Measurements from ENCODE around the gene OR4C3. TPM values are rescaled to one million over a fixed set of nuclear protein-coding genes. Genes with fewer than 3 reads are reported as not detected.

The OR4C3 gene
- not detected in 2 replicates for total RNA-seq

DNA sequence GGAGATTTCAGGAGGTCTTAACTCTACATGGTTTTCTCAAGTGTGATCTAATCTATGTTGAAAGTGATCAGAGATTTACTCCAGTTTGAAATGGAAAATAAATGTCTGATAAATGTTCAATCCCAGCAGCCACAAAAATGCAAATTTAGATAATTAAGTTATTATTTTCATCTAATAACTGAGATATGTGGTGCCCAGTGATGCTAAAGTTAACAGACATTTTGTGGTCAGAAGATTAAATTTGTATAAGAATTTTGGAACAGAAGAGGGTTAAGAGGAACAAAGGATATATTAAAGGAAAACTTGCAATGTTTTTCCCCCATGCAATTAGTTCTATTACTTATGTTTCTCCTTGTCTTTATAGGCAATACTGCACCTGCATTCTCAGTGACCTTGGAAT lies at the start of gene OR4C3:
TSS of gene OR4C3 (plus strand) at position 301 of the 400 bp plus-strand sequence. CDS start 102 bp downstream, outside the sequence.

DNA sequence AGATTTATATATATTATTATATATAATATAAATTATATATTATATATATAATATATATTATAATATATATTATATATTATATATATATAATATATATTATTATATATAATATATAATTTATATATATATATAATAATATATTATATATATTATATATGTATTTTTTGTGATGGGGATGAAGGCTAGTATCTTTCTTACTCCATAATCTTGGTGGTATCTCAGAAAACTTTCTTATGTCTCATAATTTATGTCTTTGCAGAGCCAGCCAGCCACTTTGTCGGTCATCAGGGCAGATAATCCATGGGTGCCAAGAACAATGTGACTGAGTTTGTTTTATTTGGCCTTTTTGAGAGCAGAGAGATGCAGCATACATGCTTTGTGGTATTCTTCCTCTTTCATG lies 18.8 kb upstream of the OR4C3 start, which contains the start of gene OR4S1:
TSS of gene OR4S1 (plus strand) at position 301 of the 400 bp plus-strand sequence. CDS start at position 301, 0 bp downstream.

GRCh38 chr11:48366365-48366764 lies 41.6 kb downstream of the OR4C3 start, which contains the start of gene OR4C5:
OR4C5 (minus strand) TSS chr11:48366465; CDS start chr11:48366465, 0 bp downstream.

Other genes with a start within 250 kb of the OR4C3 start
- not detected in 2 replicates for gene OR4B1, start 108.1 kb upstream of the OR4C3 start, total RNA-seq
- not detected in 2 replicates for gene OR4X2, start 79.8 kb upstream of the OR4C3 start, total RNA-seq
- not detected in 2 replicates for gene OR4X1, start 61.1 kb upstream of the OR4C3 start, total RNA-seq
- gene OR4S1, start 18.7 kb upstream of the OR4C3 start, total RNA-seq = not detected in 2 replicates
- not detected in 2 replicates for gene OR4C5, start 41.5 kb downstream of the OR4C3 start, total RNA-seq
- gene OR4A47, start 163.9 kb downstream of the OR4C3 start, total RNA-seq = not detected in 2 replicates

Data from myometrial cell (primary cell).